IPS DF 4.7 (cell line): Measurements from ENCODE around the gene AK2.
"Not testable (repeated sequence)": the region's sequence is repeated elsewhere in the genome, so short reads cannot be mapped to it uniquely, and the experiment has no call there.

Experiments used
- DNase-seq: peaks from one replicate; pipeline ENCODE4 v3.0.0-alpha.2; 2013; ENCODE audit warnings: low spot score; ENCODE audit errors: extremely low read depth

Gene AK2

DNA sequence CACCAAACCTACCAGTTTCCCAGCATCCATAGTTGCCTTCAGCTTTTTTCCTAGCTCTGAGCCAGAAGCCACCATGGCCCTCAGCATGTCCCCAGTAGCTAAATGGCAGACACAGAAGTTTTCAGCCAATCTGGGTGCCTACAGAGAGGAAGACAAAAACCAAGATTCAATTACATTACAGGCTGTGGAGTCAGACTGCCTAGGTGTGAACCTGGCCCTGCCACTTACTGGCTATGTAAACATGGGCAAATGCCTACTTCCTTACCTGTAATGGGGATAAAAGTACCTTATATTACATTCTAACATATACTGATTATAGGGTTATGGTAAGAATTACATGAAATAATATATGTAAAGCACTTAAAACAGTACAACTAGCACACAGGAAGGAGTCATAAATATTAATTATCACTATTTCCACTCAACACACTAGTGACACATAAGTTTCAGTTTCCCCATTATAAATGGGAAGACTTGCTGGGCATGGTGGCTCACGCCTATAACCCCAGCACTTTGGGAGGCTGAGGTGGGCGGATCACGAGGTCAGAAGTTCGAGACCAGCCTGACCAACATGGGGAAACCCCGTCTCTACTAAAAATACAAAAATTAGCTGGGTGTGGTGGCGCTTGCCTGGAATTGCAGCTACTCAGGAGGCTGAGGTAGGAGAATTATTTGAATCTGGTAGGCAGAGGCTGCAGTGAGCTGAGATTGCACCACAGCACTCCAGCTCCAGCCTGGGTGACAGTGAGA is 12.1 kb downstream of the AK2 start:
- DNase-seq = not testable (repeated sequence)

DNA sequence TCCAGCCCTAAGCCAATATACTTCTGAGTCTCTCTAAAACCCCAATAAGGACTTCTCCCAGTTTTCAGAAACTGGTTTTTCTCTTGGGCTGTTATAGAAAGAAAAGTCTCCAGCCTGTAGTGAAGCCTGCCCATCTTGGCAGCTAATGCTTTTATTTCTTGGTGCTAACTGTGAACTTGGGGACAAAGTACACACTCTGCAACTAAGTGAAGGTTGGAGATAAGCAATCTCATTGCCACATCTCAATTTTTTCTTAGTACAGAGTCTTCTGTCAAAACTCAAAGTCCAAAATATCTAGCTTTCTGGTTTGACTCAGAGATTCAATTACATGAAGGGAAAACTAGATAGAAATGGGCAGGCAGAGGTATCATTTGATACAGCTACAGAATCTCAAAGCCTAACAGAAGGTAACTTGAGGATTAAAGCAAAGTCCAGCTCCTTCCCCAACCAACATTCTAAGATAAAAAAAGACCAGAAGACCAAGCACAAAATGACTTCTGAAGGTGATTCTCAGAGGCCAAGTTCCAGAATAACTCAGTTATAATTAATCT is 14.0 kb downstream of the AK2 start:
- DNase-seq = no peak

DNA sequence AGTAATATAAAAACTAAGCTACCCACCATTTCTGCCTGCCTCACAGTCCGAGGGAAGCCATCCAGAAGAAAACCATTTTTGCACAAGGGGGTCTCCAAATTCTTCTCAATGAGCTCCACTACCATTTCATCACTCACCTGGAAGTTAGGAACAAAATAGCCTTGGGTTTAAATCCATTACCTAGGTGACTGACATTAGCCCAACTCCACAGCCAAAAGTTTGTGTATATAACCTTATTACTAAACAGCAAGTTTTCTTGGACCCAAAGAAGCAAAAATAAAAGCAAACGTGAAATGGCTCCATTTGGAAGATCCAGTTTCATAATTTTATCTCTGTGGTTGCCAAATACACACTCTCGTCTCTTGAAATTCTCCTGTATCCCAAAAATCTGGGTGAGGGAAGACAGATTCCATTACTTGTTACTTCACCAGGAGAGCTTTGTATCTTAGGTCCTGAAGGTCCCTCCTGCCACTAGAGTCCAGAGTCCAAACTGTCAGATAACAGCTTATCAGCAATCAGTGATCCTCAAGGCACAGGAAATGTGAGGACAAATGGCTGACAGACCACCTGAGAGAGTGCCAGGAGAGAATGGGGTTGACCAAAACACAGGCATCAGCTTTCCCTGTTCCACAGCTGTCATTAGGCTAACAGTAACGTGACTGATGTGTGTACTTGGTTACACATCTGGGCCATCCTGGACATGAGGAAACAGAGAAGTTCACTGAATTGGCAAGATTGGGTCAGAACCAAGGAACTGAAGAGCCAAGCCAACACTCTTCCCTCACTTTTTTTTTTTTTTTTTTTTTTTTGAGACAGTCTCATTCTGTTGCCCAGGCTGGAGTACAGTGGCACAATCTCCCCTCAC is 14.9 kb downstream of the AK2 start:
- DNase-seq = no peak

DNA sequence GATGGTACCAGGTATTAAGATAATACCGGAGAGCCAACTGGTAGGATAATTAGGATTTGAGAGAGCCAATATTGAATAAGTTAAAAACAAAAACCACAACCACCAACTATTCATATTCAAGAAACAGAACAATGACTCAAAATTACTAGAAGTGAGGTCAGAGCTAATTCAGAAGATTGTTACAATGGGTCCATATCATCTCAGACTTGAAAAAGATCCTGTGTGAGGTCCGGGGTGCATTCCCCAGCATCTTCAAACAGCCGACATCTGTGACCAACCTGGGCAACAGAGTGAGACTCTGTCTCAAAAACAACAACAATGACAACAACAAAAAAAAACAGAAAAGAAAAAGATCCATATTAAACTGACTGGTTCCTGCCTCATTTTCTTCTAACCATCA is 18.6 kb downstream of the AK2 start:
- DNase-seq = no peak

DNA sequence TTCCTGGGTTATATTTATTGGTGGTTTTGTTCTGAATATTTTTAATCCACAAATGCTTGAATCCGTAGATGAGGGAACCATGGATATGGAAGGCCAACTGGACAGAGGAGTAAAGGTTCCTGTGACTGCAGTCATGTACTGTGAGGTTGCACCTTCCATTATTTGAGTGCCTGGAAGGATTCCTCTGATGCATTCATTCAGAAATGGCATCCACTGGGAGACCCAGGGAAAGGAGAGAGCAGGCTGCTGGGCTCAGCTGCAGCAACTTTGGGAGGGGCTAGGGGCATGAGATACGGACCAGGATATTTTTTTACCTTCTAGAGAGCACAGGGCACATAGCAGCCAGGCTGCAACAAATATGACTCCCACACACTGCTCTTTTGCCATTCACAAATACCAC is 19.5 kb downstream of the AK2 start:
- no peak for DNase-seq

DNA sequence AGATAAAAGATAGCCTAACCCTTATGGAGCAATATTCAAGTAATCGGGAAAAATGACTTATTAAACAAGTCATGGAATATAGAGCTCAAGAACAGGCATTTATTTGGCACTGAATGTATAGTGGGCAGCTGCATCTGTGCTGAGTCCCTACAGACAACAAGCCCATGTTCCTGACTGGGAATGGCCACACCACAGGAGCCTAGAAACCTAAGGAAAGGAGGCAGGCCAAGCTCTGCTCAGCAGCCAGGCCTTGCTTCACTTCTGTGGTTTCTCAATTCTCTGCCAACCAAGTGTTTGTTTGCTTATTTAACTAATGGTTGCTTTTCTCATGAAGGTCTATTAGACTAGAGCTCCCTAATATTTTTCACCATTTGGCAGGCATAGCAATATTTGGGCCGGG is 21.5 kb downstream of the AK2 start:
- DNase-seq = no peak

DNA sequence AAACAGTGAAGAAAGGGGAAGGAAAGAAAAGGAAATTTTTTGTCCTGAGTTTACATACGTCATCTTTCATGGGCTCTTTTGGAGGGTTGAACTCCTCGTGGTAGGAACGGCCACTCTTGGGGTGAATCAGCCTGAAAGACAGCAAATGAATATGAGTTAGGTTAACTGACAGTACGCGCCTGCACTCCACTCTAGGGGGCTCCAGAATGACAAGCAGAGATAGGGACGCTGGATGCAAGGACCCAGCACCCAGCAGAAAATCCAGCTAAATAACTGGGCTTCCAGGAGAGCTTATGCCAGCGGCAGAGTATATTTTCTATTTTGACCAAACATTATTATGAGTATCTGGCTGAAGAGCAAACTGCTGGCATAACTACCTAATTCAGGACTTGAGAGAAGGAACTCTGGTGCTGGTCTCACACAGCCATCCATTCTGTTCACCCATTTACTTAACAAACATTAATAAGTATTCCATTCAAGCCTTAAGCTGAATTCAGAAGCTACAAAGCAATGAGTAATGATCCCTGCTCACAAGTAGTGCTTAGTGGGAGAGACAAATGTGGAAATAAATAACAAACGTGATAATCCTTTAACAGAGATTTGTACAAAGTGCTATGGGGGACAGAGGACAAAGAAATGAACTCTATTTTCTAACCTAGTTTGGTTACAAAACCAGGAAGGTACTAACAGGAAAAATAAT is 22.1 kb downstream of the AK2 start:
- DNase-seq = no peak

DNA sequence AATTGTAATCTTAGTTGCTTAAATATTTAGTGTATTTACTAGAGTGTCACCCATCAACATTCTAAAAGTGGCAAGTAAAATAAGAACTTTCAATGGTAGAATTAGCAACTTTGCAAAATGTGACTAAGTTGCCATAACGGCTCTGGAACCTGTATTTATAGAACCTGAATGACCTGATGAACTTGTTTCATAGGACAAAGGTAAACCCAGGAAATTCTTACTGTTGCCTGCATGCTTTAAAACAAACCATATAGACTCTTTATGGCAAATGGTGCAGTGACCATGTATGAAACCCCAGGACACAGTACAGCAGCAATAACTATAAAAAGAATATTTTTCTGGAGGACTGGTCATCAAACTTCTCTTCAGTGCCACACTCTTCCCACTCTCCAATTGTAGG is 22.9 kb downstream of the AK2 start:
- DNase-seq = no peak

DNA sequence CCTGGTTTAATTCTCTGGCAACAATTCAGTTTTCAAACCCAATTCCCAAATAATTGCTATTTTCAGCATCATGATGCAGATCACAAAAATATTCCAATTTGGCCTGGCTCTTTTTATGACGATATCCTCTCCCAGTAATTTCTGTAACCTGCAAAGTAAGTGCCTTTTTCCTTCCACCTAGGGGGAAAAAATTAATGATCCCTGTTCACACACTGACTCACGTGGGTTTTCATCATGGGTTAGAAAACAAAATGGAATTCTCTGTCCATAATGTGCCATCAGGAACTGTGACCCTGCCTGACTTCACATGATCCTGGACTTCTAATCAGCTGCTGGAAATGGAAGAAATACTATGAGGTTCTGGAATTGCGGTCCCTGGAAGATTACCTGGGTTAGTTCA is 24.5 kb downstream of the AK2 start:
- no peak for DNase-seq

DNA sequence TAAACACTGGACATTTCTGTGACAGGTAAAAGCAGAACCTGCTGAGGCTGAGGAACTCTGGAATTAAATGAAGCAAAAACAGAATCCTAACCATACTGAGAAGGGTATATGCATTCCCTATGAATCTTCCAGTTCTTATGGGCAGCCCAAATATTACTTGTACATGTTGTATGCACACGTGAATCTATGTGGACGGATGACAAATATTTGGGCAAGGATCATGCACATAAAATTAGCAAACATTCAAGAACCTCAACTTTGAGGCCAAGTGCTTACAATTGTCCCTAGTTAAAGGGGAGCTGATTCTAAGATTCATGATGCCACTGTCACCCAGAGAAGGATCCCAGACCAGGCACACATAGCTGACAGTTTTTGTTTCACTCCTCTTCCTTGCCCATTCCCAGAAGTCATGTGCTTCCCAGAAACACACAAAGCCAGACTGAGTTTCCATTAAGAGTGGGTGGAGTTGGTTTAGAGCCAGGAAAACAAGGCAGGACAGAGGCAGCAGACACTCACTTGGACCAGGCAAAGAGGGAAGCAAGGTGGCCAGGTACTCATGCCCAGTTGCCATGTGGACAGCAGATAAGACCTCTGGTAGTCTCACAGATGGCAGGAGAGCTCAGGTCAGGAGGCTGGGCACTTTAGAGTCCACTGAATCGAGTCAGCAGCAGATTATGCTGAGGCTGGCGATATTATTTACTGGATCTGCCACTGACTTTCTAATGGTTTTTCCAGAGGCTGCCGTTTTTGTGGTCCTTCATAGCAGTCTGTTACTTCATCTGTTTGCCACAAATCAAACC is 25.6 kb downstream of the AK2 start:
- DNase-seq = no peak

DNA sequence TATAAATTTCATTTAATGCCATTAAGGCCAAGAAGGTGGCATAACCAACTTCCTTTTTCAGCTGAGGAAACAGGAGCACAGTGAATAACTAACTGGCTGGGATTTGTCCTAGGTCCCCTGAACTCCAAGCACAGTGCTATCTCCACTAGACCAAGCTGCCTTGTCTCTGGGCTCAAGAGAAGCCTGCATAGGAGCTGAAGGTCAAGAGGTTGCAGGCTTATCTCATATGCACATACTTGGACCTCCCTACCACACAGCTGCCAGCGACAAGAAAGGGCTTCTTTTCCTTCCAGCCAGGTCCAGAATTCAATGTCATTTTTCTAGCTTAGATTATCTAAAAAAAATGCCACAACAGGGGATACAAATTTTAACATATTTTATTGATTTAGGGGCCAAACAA is 27.1 kb downstream of the AK2 start:
- no peak for DNase-seq

DNA sequence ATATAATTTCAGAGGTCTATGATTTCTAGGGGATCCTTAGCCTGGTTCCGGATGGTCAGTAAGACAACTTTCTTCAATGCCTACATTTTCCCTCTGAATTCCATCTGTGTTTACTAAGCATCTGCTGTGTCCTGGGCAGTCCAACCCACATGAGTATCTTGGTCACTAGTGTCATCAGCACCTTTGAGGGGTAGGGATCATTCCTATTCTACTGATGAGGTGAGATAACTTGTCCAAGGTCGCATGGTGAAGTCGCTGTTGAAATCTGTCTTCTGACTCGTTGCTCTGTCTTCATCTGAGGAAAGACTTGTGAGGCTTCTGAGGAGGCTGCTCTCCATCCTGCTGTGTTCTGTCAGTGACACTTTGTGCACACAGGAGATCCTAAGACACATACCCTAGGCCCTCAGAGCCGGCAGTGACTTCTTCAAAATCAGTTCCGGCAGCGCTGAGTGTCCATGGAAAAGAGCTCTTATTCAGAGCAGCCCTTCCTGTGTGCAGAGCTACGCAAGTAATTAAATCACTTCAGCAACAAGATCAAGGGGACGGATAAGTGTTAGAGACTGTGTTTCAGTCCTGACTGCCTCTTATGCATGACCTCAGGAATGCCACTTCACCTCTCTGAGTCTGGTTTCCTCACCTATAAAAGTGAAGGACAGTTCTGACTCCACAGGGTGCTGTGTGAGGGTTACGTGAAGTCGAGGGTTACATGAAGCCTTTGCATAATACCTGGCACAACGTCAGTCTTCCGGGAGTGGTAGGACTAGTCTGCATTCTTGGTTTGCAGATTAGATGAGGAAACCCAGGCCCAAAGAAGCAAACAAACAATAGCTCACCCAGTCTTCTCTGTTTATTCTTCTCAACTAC is 28.4 kb downstream of the AK2 start:
- DNase-seq = no peak

DNA sequence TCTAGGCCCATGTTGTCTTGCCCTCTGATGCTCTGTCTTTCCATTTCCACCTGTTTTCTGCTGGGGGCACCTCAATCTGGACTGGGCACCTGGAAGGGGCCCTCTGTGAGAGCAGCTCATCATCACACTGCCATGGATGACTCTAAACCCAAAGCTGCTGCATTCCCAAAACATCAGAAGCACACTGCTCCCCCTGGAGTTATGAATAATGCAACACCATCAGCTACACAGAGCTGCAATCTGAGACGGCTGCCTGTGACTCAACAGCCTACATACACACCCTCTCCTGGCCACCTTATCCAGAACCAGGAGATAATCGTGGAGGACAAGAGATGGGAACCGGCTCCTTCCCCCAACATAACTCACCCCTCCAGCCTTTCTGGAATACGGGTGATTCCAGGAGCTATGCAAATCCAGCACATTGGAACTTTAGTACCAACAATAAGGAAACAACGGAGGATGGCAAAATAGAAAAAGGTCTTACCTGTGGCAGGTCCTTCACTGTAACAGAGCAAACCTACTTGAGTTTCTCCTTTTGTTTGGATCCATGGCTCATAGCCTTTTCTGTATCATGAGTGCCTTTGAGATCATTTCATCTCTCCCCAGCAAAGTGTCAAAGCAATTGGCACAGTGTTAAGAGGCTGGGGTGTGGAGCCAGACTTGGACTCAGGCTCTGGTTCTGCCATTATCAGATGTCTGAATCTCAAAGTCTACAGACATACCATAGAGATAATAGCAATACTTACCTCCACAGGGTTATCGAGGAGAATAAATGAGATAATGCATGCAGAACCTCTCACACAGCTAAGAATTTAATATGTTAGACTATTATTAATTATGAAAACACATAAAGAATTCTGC is 29.3 kb downstream of the AK2 start:
- DNase-seq = no peak

DNA sequence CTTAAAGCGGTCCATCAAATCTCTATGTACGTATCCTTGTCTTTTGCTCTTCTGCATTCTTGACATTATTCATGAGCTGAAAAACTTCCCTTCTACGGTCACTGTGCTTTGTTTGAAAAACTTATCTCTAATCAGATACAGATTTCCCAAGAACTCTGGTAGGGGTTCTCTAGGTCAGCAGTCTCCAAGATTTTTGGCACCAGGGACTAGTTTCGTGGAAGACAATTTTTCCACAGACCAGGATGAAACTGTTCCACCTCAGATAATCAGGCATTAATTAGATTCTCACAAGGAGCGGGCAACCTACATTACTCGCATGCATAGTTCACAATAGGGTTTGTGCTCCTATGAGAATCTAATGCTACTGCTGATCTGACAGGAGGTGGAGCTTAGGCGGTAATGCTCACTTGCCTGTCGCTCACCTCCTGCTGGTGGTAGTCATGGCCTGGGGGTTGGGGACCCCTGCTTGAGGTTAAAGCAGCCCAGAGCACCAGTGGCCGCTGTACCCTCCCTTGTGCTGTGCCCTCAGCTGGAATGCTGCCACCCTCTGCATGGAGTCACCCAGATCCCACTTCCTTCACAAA is 30.8 kb downstream of the AK2 start:
- no peak for DNase-seq

DNA sequence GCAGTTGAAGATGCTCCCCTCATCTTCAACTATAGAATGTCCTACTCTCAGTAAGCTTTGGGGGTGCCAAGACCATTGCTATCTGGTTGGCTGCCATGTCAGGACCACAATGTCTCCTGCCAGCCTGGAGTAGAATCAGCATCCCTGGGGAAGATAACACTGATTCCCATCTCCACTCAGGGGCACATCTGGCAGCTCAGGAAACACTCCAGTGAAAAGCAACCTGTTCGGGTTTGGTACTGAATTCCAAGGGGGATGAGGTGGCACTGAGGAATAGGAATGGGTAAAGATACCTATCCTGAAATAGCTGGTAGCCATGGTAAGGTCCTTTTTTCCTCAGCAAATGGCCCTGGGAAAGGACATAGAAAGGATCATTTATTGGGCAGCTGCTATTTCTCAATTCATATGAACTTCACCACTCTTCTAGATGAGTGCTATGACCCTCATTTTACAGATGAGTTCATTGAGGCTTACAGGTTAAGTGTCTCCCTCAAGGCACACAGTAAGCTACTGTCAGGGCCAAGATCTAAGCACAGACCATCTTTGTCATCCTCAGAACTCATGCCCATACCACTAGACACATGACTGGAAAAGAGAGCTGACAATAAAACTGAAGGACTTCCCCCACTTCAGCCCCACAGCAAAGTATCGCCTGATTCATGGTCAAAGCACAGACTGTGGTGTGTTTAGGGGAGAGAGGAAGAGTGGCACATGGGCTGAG is 31.4 kb downstream of the AK2 start:
- DNase-seq = no peak

DNA sequence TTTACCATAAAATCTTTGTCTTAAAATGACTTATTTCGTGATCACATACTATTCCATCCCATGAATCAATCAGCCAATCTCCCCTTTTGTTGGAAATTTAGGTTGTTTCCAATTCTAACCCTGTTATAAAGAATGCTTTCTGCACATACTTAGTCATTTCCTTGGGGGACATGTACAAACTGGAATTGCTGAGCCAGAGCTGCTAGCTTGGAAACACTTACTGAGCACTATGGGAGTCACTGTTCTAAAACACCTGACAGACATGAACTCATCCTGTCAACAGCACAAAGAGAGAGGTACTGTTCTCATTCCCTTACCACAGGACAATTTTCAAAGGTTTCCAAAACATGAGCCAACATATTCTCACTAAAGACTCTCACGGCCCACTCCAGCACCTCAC is 32.1 kb downstream of the AK2 start:
- DNase-seq = no peak

DNA sequence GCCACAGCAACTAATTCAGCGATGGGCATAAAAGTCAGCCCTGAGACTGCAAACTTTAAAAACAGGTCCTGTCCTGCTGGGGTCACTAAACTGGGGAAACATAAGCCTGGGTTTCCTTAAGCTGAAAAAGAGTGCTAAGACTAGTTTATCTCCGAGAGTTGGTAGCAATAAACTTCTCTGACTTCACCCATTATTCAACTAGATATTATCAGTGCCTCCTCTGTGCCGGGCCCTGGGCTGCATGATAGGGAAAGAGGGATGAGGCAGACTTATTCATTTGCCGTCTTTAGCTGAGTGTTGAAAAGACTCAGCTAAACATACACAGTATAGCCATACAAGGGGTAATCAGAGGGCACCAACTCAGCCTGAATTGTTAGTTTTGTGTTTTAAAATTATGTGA is 33.0 kb downstream of the AK2 start:
- no peak for DNase-seq

DNA sequence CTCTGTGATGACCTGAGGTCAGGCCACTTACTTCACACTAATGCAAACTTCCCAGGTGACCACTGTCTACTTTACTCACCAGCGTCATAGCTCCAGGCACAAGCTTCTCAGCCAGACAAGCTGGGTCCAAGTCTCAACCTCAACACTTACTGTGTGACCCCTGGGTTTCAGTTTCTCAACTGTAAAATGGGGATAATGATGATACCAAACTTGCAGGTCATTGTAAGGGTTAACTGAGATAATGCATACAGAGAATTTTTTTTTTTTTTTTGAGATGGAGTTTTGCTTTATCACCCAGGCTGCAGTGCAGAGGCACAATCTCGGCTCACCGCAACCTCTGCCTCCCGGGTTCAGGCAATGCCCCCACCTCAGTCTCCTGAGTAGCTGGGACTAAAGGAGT is 34.7 kb downstream of the AK2 start:
- DNase-seq = no peak
